ENCODE data around the gene CHI3L1. TPM values are rescaled to one million over a fixed set of nuclear protein-coding genes. Genes with fewer than 3 reads are reported as not detected.

CHI3L1 gene
- total RNA-seq = 0.54 and 0.79 TPM in 2 replicates

DNA sequence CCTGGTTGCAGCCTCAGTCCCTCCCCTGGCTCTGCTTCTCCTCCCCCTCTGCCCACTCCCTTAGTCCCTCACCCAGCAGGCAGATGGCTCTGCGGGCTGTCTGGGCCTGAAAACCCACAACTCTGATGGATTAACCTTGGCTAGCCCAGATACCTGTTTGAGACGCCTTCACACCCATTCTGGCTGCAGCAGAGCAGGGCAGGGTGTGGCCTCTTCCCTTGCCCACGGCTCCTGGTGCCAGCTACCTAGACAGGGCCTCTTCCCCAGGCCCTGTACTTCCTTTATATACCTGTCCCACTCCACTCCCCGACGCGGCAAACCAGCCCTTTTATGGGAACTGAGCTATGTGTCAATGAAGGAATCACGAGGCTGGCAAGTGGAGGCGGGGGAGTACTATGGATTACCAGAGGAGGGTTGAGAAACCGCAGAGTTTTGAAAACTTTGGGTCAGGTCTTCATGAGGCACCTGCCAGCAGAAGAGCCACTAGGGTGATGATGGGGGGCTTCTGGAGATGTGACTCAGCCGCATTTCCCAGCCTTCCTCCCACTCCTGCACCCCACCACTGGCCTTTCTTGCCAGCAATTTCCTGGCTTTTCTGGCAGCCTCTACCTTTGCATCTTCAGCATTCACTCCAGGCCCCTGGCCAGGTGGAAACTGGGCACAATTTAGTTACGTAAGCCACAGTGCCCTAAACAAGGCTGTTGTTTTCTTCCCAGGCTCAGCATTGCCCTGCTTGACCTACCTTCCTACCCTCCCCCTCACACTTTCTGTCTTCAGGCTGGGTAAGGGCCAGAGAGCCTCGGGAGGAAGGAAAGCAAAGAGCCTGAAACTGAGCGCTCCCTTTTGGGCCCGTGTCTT, at the start of gene CHI3L1:
TSS of gene CHI3L1 (minus strand) at position 259 of the 858 bp plus-strand sequence. CDS start at position 178, 81 bp downstream.

DNA sequence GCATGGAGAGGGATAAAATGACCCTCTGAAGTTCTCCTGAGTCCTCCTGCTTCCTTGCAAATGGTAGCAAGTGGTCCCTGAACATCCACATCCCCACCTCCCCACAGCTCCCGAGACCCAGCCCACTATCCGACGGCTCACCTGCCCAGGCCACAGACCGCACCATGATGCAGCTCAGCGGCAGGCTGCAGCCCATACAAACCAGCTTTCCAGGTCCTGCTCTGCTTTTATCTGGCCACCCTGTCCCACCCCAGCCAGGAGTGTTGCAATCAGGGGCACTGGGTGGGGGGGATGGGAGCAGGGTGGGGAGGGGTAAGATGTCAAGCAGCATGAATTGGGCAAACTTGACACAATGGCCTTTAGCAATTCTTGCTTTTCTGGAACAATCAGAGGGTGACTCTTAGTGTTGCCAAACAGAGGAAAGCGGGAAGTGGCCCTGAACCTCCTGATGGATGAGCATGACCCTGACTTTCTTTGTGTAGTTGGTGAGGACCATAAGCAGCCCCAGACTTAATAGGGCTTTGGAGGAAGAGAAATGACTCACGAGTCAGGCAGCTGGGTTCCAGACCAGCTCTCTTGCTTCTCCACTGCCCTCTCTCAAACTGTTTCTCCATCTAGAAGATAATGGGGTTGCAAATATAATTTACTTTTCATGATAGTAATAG, 43.1 kb upstream of the CHI3L1 start, which contains the start of gene CHIT1:
TSS of gene CHIT1 (minus strand) at position 203 of the 665 bp plus-strand sequence. CDS start at position 166, 37 bp downstream.

DNA sequence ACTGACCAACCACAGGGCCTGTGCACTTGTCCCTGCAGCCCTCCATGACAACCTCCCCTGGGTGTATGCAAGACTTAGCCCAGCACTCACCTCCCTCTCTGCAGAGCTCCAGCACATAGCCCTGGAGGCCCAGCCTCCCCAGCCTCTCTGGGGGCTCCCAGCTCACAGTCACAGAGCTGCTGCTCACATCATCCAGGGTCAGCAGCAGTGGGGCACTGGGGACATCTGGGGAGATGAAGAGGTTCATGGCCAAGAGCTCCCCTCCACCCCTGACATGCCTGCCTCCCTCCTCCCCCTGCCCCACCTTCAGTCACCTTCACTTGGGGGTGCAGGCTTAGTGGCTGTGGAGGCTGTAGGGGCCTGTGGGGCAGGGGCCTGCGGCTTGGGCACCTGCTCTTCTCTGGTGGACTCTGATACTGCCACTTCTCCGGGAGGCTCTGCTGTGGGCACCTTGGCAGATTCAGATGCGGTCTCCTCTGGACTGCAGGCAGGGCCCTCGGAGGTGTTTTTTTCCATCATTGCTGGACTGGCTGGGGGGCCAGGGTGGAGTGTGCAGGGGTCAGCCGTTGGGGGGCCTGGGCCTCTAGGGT, 11.2 kb downstream of the CHI3L1 start, which contains the start of gene MYBPH:
TSS of gene MYBPH (minus strand) at position 590 of the 590 bp plus-strand sequence. CDS start at position 519, 71 bp downstream.

Other genes starting within 250 kb of the CHI3L1 start
- 95.8 and 188 TPM in 2 replicates for gene ADIPOR1, start 228.4 kb downstream of the CHI3L1 start, total RNA-seq
- 152 and 167 TPM in 2 replicates for gene CYB5R1, start 219.4 kb downstream of the CHI3L1 start, total RNA-seq
- 67.1 and 130 TPM in 2 replicates for gene TMEM183A, start 179.3 kb downstream of the CHI3L1 start, total RNA-seq
- 3.3 and 3.5 TPM in 2 replicates for gene PPFIA4, start 160.2 kb downstream of the CHI3L1 start, total RNA-seq
- not detected in 2 replicates for gene MYOG, start 100.7 kb downstream of the CHI3L1 start, total RNA-seq
- gene ADORA1, start 59.0 kb downstream of the CHI3L1 start, total RNA-seq = 0.39 and 0.87 TPM in 2 replicates
- gene MYBPH, start 10.9 kb downstream of the CHI3L1 start, total RNA-seq = not detected in 2 replicates
- gene CHIT1, start 43.0 kb upstream of the CHI3L1 start, total RNA-seq = not detected in 2 replicates
- 42.8 and 51.6 TPM in 2 replicates for gene BTG2, start 118.8 kb upstream of the CHI3L1 start, total RNA-seq
- under 0.01 TPM in 1 of 2 replicates, not detected in the other for gene FMOD, start 164.4 kb upstream of the CHI3L1 start, total RNA-seq

Data from placental epithelial cell (primary cell).